Choroid plexus epithelial cell (primary cell): ENCODE results near the gene STK10.

ENCODE experiments used
- DNase-seq: peaks from one replicate; pipeline ENCODE4 v3.0.0-alpha.2; 2010; ENCODE audit warnings: low read depth
- H3K4me3 ChIP-seq: 2 replicates; pipeline ENCODE4 v1.5.1; 2011; ENCODE audit warnings: low read depth, mild to moderate bottlenecking, control low read depth, low read length, moderate library complexity
- CTCF ChIP-seq: conservative IDR thresholded peaks from 2 replicates; pipeline ENCODE4 v1.5.1; 2011; ENCODE audit warnings: low read depth, mild to moderate bottlenecking, control low read depth, inconsistent platforms, low read length, moderate library complexity

The STK10 gene

GRCh38 chr5:172146748-172147092, 41.3 kb downstream of the STK10 start:
- no peak for TF ChIP-seq CTCF
- DNase-seq: no peak
- no peak overlapping the region for H3K4me3 ChIP-seq

GRCh38 chr5:172145870-172146747, 41.9 kb downstream of the STK10 start:
- no peak for TF ChIP-seq CTCF
- no peak overlapping the region for H3K4me3 ChIP-seq
- DNase-seq: no peak

- no peak for TF ChIP-seq CTCF
- DNase-seq: no peak
- H3K4me3 ChIP-seq: no peak overlapping the region
These were observed 42.8 kb downstream of the STK10 start for GRCh38 chr5:172144931-172145869.

- no peak overlapping the region for H3K4me3 ChIP-seq
- peak; percentile 25 for DNase-seq
- no peak for TF ChIP-seq CTCF
These were observed 43.7 kb downstream of the STK10 start for GRCh38 chr5:172144291-172144815.

- DNase-seq: no peak
- no peak overlapping the region for H3K4me3 ChIP-seq
- no peak for TF ChIP-seq CTCF
These were observed 44.1 kb downstream of the STK10 start for GRCh38 chr5:172143875-172144274.

GRCh38 chr5:172142709-172143215, 45.3 kb downstream of the STK10 start:
- H3K4me3 ChIP-seq: no peak overlapping the region
- no peak for TF ChIP-seq CTCF
- DNase-seq: peak; percentile 47
